NCI-H446 treated with DMSO at 0.1 percent for 48 hours (cell line): ENCODE data around the gene CLIP1.
"Not testable (repeated sequence)": the region's sequence is repeated elsewhere in the genome, so short reads cannot be mapped to it uniquely, and the experiment has no call there.

Experiments used
- DNase-seq: peaks from one replicate; lab custom pipeline; 2025; lab: John Stamatoyannopoulos, UW

CLIP1 gene

DNA sequence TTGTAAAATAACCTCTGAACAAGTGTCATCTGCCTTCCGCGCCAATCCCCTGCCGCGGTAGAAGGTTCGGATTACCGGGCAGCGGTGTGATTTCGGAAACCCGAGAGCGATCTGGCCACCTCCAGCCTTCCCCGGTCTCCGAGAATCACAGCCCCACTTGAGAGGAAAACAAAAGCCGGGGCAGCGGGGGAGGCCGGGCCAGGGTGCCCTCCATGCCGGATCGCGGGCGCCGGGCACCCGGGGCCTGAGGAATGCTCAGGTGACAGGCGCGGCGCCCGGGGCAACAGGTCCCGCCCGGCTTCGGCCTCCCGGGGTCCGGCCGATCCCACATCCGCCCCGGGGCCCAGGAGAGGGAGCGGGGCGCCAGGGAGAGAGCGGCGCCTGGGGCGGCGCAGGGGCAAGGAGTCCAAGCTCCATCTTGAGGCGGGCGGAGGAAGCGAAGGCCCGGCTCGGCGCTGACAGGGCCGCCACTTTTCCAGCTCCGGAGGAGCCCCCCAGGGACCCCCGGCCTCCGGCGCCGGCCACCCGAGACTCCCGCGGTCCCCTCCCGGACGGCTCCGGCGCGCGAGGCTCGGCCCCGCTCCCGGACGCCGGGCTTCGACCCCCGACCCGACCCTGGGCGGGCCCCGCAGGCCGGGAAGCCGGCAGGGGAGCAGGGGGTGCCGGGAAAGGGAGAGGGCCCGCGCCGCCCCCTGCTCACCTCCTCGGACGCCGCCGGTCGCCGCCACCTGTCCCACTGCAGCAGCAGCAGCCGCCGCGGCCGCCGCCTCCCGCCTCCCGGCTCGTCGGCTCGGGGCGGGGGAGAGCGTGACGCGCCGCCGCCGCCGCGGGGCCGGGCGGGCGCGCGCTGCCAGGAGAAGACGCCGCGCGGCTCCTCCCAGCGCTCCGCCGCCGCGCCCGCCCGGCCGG is at the start of gene CLIP1:
Gene CLIP1 (minus strand): TSS at position 849 of the 909 bp plus-strand sequence. CDS start 42,217 bp downstream, outside the sequence.
- no peak for DNase-seq

- peak; percentile 31 for DNase-seq
These were observed 49.1 kb upstream of the CLIP1 start for GRCh38 chr12:122471324-122472226.

- DNase-seq: not testable (repeated sequence)
These were observed 48.1 kb upstream of the CLIP1 start for GRCh38 chr12:122470576-122470975.

- not testable (repeated sequence) for DNase-seq
These were observed 47.4 kb upstream of the CLIP1 start for GRCh38 chr12:122469856-122470255.

GRCh38 chr12:122467983-122468382 is 45.5 kb upstream of the CLIP1 start:
- no peak for DNase-seq

- not testable (repeated sequence) for DNase-seq
These were observed 42.0 kb upstream of the CLIP1 start for GRCh38 chr12:122464317-122465042.

- no peak for DNase-seq
These were observed 38.2 kb upstream of the CLIP1 start for GRCh38 chr12:122460641-122461040.

- no peak for DNase-seq
These were observed 37.6 kb upstream of the CLIP1 start for GRCh38 chr12:122460061-122460460.

DNA sequence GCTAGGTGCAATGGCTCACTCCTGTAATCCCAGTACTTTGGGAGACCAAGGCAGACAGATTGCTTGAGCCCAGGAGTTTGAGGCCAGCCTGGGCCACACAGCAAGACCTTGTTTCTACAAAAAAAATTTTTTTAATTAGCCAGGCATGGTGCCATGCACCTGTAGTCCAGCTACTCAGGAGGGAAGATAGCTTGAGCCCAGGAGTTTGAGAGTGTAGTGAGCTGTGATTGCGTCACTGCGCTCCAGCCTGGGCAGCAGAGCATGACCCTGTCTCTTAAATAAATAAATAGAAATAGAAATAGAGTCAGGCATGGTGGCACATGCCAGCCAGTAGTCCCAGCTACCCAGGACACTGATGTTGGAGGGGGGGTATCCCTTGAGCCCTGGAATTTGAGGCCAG is 36.7 kb upstream of the CLIP1 start:
- no peak for DNase-seq

DNA sequence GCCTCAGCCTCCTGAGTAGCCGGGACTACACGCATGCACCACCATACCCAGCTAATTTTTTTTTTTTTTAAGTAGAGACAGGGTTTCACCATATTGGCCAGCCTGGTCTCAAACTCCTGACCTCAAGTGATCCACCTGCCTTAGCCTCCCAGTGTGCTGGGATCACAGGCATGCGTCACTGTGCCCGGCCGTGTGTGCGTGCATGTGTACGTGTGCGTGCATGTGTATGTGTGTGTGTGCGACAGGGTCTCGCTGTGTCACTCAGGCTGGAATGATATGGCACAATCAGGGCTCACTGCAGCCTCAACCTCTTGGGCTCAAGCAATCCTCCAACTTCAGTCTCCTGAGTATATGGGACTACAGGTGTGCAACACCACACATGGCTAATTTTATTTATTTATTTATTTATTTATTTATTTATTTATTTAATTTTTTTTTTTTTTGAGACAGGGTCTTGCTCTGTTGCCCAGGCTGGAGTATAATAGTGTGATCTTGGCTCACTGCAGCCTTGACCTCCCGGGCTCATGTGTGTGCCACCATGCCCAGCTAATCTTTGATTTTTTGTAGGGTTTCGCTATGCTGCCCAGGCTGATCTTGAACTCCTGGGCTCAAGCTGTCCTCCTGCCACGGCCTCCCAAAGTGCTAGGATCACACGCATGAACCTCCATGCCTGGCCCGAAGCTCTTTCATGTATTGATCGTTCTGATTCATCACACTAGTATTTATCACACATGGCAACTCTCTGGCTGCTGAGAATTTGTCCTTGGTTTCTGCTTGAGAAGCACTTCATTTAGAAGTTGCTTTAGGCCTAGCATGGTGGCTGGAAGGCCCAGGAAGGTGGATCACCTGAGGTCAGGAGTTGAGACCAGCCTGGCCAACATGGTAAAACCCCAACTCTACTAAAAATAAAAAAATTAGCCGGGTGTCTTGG is 35.9 kb upstream of the CLIP1 start:
- DNase-seq: no peak

- DNase-seq: no peak
These were observed 35.2 kb upstream of the CLIP1 start for GRCh38 chr12:122457627-122458026.

DNA sequence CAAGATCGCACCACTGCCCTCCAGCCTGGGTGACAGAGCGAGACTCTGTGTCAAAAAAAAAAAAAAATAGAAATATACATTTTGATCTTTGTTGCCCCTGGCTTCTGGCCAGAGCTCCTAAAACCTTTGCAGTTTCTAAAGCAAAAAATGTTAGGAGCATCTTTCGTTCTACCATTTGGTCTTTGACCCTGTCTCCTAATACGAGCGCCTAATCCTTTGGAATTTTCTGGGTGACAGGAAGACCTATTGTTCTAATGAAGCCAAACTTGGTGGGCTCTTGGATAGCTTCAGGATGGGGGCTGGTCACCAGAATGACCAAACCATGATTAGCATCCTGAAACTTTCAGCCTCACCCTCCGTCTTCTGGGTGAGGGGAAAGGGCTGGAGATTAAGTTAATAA is 32.3 kb upstream of the CLIP1 start:
- DNase-seq: no peak

- no peak for DNase-seq
These were observed 31.8 kb upstream of the CLIP1 start for GRCh38 chr12:122454250-122454721.

GRCh38 chr12:122452701-122453285 is 30.3 kb upstream of the CLIP1 start:
- DNase-seq: no peak

- no peak for DNase-seq
These were observed 26.8 kb upstream of the CLIP1 start for GRCh38 chr12:122449317-122449716.

- not testable (repeated sequence) for DNase-seq
These were observed 25.4 kb upstream of the CLIP1 start for GRCh38 chr12:122447825-122448224.

DNA sequence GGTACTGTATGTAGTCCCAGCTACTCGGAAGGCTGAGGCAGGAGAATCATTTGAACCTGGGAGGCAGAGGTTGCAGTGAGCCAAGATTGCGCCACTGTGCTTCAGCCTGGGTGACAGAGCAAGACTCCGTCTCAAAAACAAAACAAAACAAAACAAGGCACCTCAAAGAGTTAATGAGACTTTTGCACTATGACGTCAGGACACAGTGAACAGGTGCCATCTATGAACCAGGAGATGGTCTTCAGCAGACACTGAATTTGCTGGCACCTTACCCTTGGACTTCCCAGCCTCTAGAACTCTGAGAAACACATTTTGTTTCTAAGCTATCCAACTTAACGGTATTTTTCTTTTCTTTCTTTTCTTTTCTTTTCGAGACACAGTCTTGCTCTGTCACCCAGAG is 23.9 kb upstream of the CLIP1 start:
- DNase-seq: not testable (repeated sequence)

GRCh38 chr12:122444071-122444470 is 21.6 kb upstream of the CLIP1 start:
- DNase-seq: not testable (repeated sequence)

- DNase-seq: not testable (repeated sequence)
These were observed 16.4 kb upstream of the CLIP1 start for GRCh38 chr12:122438822-122439221.

GRCh38 chr12:122437656-122438121 is 15.2 kb upstream of the CLIP1 start:
- peak; percentile 92 for DNase-seq
